HCT116 (cell line): Measurements from ENCODE around the gene GUCA2A. TPM values are rescaled to one million over a fixed set of nuclear protein-coding genes. Genes with fewer than 3 reads are reported as not detected.
"Not testable (repeated sequence)": the region's sequence is repeated elsewhere in the genome, so short reads cannot be mapped to it uniquely, and the experiment has no call there.

Source experiments
- ATAC-seq: fragments of 200-7000 bp; cut with Tn5 transposase; 2 replicates; pipeline ENCODE4 v1.9.1; 2020; ENCODE audit warnings: mild to moderate bottlenecking, moderate library complexity
- BruUV-seq: library from RNA; stranded (reverse); fragments of 400-500 nt; replicated peaks from 2 replicates; lab custom pipeline; 2021; lab: Mats Ljungman, UMichigan
- CTCF ChIA-PET: fragments of 300-600 bp; sonication (Branson Sonifier 250); formaldehyde crosslinking; loops from one replicate; lab custom pipeline; 2021; ENCODE audit warnings: antibody characterized with exemption; lab: Charles Lee
- POLR2A ChIA-PET: fragments of 300-600, 350-600 bp; sonication (Branson Sonifier 250); formaldehyde crosslinking; loops from one replicate; lab custom pipeline; 2021; ENCODE audit warnings: antibody characterized with exemption; lab: Charles Lee
- RAD21 ChIA-PET, 2 experiments: fragments of 300-600 bp; sonication (Branson Sonifier 250); formaldehyde crosslinking; loops; one replicate each; lab custom pipeline; 2023; ENCODE audit warnings: low total read pairs in 2 of 2; ENCODE audit not compliant: uncharacterized antibody in 2 of 2, unreplicated experiment in 2 of 2, low non-redundant PET in 1 of 2; lab: Charles Lee
- DNase-seq: peaks from one replicate; pipeline ENCODE4 v3.0.0-alpha.2; 2010; ENCODE audit warnings: low read depth, low spot score
- H2AFZ ChIP-seq: fragments of 200-600 bp; shearing (Covaris generic), sonication (generic); 2 replicates; pipeline ENCODE4 v1.6.1; 2017; ENCODE audit warnings: low read depth, mixed run types, mixed read lengths, antibody characterized with exemption, low read length; ENCODE audit not compliant: poor library complexity, severe bottlenecking
- H3K27ac ChIP-seq: 2 replicates; pipeline ENCODE4 v1.5.1; 2012; ENCODE audit warnings: low read depth, low read length
- H3K27me3 ChIP-seq: fragments of 200-600 bp; sonication (generic); 2 replicates; pipeline ENCODE4 v1.6.1; 2016; ENCODE audit warnings: mixed run types, low read length, mixed read lengths; ENCODE audit not compliant: insufficient read depth
- H3K36me3 ChIP-seq, 2 experiments: fragments of 200-500 bp in 1 of 2; fragments of 200-600 bp in 1 of 2; sonication (Bioruptor generic) in 1 of 2; sonication (generic) in 1 of 2; 2 replicates each; pipeline versions ENCODE4 v1.5.1 to v1.6.1; 2014 to 2016; ENCODE audit warnings: low read length in 2 of 2, inconsistent platforms in 1 of 2, mixed read lengths in 1 of 2, mixed run types in 1 of 2; ENCODE audit not compliant: insufficient read depth in 2 of 2, control insufficient read depth in 1 of 2
- H3K4me1 ChIP-seq, 2 experiments: fragments of 200-600 bp in 1 of 2; sonication (generic) in 1 of 2; 2 replicates each; pipeline versions ENCODE4 v1.5.1 to v1.6.1; 2012 to 2017; ENCODE audit warnings: low read length in 2 of 2, inconsistent platforms in 1 of 2, mild to moderate bottlenecking in 1 of 2, mixed read lengths in 1 of 2, mixed run types in 1 of 2, moderate library complexity in 1 of 2; ENCODE audit not compliant: insufficient read depth in 2 of 2, control insufficient read depth in 1 of 2
- H3K4me2 ChIP-seq: fragments of 200-600 bp; sonication (generic); 2 replicates; pipeline ENCODE4 v1.6.1; 2017; ENCODE audit warnings: mixed run types, low read length, mixed read lengths
- H3K4me3 ChIP-seq, 2 experiments: fragments of 200-600 bp in 1 of 2; sonication (generic) in 1 of 2; replicated peaks in 1 of 2; 2 replicates each; pipeline ENCODE4 v1.5.1; 2011 to 2016; ENCODE audit warnings: low read length in 2 of 2, control low read depth in 1 of 2, low read depth in 1 of 2, mild to moderate bottlenecking in 1 of 2, mixed read lengths in 1 of 2, mixed run types in 1 of 2
- H3K79me2 ChIP-seq: fragments of 200-600 bp; sonication (generic); 2 replicates; pipeline ENCODE4 v1.6.1; 2017; ENCODE audit warnings: mild to moderate bottlenecking, mixed run types, low read length, moderate library complexity, mixed read lengths; ENCODE audit not compliant: insufficient read depth
- H3K9ac ChIP-seq: fragments of 200-600 bp; sonication (generic); 2 replicates; pipeline ENCODE4 v1.6.1; 2016; ENCODE audit warnings: low read length, mixed read lengths
- H3K9me2 ChIP-seq: fragments of 200-600 bp; sonication (generic), shearing (Covaris generic); 2 replicates; pipeline ENCODE4 v1.6.1; 2017; ENCODE audit warnings: mixed run types, mild to moderate bottlenecking, moderate library complexity; ENCODE audit not compliant: insufficient read depth
- H3K9me3 ChIP-seq, 2 experiments: fragments of 200-500 bp in 1 of 2; fragments of 200-600 bp in 1 of 2; sonication (Bioruptor generic) in 1 of 2; sonication (generic) in 1 of 2; 2 replicates each; pipeline ENCODE4 v1.6.1; 2014 to 2017; ENCODE audit warnings: low read length in 2 of 2, mixed read lengths in 2 of 2, inconsistent platforms in 1 of 2, low read depth in 1 of 2, mild to moderate bottlenecking in 1 of 2, mixed run types in 1 of 2, moderate library complexity in 1 of 2; ENCODE audit not compliant: control insufficient read depth in 1 of 2, insufficient read depth in 1 of 2
- H4K20me1 ChIP-seq: fragments of 200-600 bp; sonication (generic), shearing (Covaris generic); 2 replicates; pipeline ENCODE4 v1.6.1; 2017; ENCODE audit warnings: mixed run types, mild to moderate bottlenecking, moderate library complexity; ENCODE audit not compliant: insufficient read depth
- ATF3 ChIP-seq: IDR thresholded peaks from 2 replicates; pipeline ENCODE4 v1.6.1; 2012
- CBX3 ChIP-seq: IDR thresholded peaks from 2 replicates; pipeline ENCODE4 v1.6.1; 2012; ENCODE audit warnings: low read depth
- EZH2phosphoT487 ChIP-seq: fragments of 200-600 bp; IDR thresholded peaks from 2 replicates; pipeline ENCODE4 v1.6.1; 2018; ENCODE audit warnings: antibody characterized with exemption, borderline replicate concordance
- FOSL1 ChIP-seq: IDR thresholded peaks from 2 replicates; pipeline ENCODE4 v1.6.1; 2012; ENCODE audit warnings: low read depth
- JUND ChIP-seq: IDR thresholded peaks from 2 replicates; pipeline ENCODE4 v1.6.1; 2012
- POLR2A ChIP-seq: IDR thresholded peaks from 2 replicates; pipeline ENCODE4 v1.7.0; 2011; ENCODE audit warnings: borderline replicate concordance; ENCODE audit not compliant: insufficient read depth, insufficient read length; ENCODE audit errors: extremely low read depth
- RAD21 ChIP-seq: IDR thresholded peaks from 2 replicates; pipeline ENCODE4 v1.6.1; 2012; ENCODE audit warnings: low read depth, mild to moderate bottlenecking
- REST ChIP-seq: IDR thresholded peaks from 2 replicates; pipeline ENCODE4 v1.6.1; 2012; ENCODE audit warnings: low read depth
- SP1 ChIP-seq: IDR thresholded peaks from 2 replicates; pipeline ENCODE4 v1.6.1; 2012; ENCODE audit warnings: low read depth
- ZBTB33 ChIP-seq: IDR thresholded peaks from 2 replicates; pipeline ENCODE4 v1.6.1; 2011; ENCODE audit warnings: mild to moderate bottlenecking, low read length, moderate library complexity; ENCODE audit not compliant: insufficient replicate concordance; ENCODE audit errors: extremely low read depth
- intact Hi-C: fragments of 100-400 bp; cut with micrococcal nuclease; formaldehyde crosslinking; loops from 2 replicates; pipeline ENCODE4 v1.10.0; 2022
- total RNA-seq: library from RNA; stranded (reverse); gene quantifications from one replicate; pipeline ENCODE4 v1.2.1, GENCODE V29; 2021; ENCODE audit not compliant: unreplicated experiment

Gene GUCA2A
- total RNA-seq, 1 experiment from 2014 or later = not detected

GRCh38 chr1:42209526-42210251 lies 45.1 kb upstream of the GUCA2A start:
- H4K20me1 ChIP-seq = no peaks in the 10 kb centered on the region
- CTCF ChIA-PET = interaction anchor here (1.4 kb wide), 1 partner anchor 36 kb away, joined by 3 read pairs; no protein-coding TSS in a partner anchor
- ATAC-seq (no peak), DNase-seq (no peak)
- H3K9me3 ChIP-seq = no peaks in the 10 kb centered on the region
- BruUV-seq = no TSS peak
- no peak overlapping the region for H3K4me3 ChIP-seq
- H3K27me3 ChIP-seq = no peaks in the 10 kb centered on the region
- H3K4me2 ChIP-seq = no peak overlapping the region
- H3K27ac ChIP-seq = no peak overlapping the region
- no peaks in the 10 kb centered on the region; a peak in 1 of 4 replicates for H3K36me3 ChIP-seq
- H3K9ac ChIP-seq = no peak overlapping the region
- no peak overlapping the region for H2AFZ ChIP-seq
- no peak for TF ChIP-seq RAD21
- no peak for TF ChIP-seq REST
- TF ChIP-seq ZBTB33 = no peak
- TF ChIP-seq FOSL1 = no peak
- no peak for TF ChIP-seq JUND
- TF ChIP-seq SP1 = no peak
- TF ChIP-seq EZH2phosphoT487 = no peak
- TF ChIP-seq ATF3 = no peak
- TF ChIP-seq POLR2A = no peak
- TF ChIP-seq CBX3 = no peak
- peaks cover 5 to 13% of the 10 kb centered on the region in 2 experiments; a peak in 2 of 4 replicates for H3K4me1 ChIP-seq
- intact Hi-C loops = no loop called here
- H3K79me2 ChIP-seq = peaks cover 89% of the 10 kb centered on the region
- RAD21 ChIA-PET = no interaction called here
- no peaks in the 10 kb centered on the region for H3K9me2 ChIP-seq
- POLR2A ChIA-PET = interaction anchor here (0.6 kb wide), 1 partner anchor 79 kb away, joined by 4 read pairs; no protein-coding TSS in a partner anchor

- H3K4me3 ChIP-seq, H3K27ac ChIP-seq: not testable (repeated sequence)
Observed at GRCh38 chr1:42206930-42207329, 42.4 kb upstream of the GUCA2A start.

More at GRCh38 chr1:42206930-42207329, 42.4 kb upstream of the GUCA2A start:
- POLR2A ChIA-PET, BruUV-seq, H3K4me2 ChIP-seq, H4K20me1 ChIP-seq, H3K9me2 ChIP-seq, DNase-seq, H3K27me3 ChIP-seq, CTCF ChIA-PET, H3K9ac ChIP-seq, RAD21 ChIA-PET, ATAC-seq, H3K9me3 ChIP-seq, H2AFZ ChIP-seq, intact Hi-C loops, H3K36me3 ChIP-seq: not testable (repeated sequence)
- Histone ChIP-seq H3K79me2 (peaks cover 64% of the 10 kb centered on the region), H3K4me1 (peaks cover 5 to 13% of the 10 kb centered on the region in 2 experiments; a peak in 2 of 4 replicates)
